Measurements from ENCODE around the gene LRCH4. TPM values are rescaled to one million over a fixed set of nuclear protein-coding genes. Genes with fewer than 3 reads are reported as not detected.
"Not testable (repeated sequence)": the region's sequence is repeated elsewhere in the genome, so short reads cannot be mapped to it uniquely, and the experiment has no call there.

The LRCH4 gene
- total and polyA plus RNA-seq, 2 donors from 2014 or later = 23.2 to 62.9 TPM

DNA sequence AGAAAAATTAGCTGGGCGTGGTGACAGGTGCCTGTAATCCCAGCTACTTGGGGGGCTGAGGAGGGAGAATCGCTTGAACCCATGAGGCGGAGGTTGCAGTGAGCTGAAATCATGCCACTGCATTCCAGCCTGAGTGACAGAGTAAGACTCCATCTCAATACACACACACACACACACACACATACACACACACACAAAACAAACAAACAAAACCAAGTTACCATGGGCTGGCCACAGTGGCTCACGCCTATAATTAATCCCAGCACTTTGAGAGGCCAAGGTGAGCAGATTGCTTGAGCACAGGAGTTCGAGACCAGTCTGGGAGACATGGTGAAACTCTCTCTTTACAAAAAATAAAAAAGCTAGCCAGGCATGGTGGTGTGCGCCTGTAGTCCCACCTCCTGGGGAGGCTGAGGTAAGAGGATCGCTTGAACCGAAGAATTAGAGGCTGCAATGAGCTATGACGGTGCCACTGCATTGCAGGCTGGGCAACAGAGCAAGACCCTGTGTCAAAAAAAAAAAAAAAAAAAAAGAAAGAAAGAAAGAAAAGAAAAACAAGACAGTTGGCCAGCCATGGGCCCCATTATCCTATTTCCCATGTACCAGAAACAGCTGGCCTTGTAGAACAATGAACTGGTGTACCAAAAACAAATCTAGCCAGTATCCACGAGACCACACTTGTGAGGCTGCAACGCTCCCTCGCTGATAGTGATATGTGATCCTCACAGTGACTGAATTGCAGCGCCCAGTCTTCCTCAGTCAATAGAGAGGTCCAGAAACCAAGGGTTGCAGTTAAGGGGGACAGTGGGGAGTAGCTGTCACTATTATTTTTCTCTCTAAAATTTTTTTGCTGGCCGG, 53.5 kb downstream of the LRCH4 start:
- Histone ChIP-seq H3K27ac (ENCODE audit: low read depth in 2 of 2, low read length in 2 of 2) (no peak overlapping the region), H3K4me1 (ENCODE audit: control insufficient read depth in 2 of 3, insufficient read depth in 2 of 3, low read depth in 1 of 3, low read length in 3 of 3) (no peaks in the 10 kb centered on the region), H3K36me3 (ENCODE audit: control insufficient read depth in 2 of 3, insufficient read depth in 3 of 3, low read length in 3 of 3) (no peaks in the 10 kb centered on the region), H3K9me3 (ENCODE audit: control insufficient read depth in 2 of 3, insufficient read depth in 1 of 3, low read length in 3 of 3) (no peaks in the 10 kb centered on the region), H3K27me3 (ENCODE audit: control insufficient read depth, insufficient read depth, low read length) (no peaks in the 10 kb centered on the region), H3K4me3 (ENCODE audit: low read length in 3 of 3) (no peak overlapping the region), H3K9ac (ENCODE audit: low read length in 3 of 3) (no peak overlapping the region)
- intact Hi-C loops (cut with DNase I) = no loop called here
- TF ChIP-seq, protein P1, sequence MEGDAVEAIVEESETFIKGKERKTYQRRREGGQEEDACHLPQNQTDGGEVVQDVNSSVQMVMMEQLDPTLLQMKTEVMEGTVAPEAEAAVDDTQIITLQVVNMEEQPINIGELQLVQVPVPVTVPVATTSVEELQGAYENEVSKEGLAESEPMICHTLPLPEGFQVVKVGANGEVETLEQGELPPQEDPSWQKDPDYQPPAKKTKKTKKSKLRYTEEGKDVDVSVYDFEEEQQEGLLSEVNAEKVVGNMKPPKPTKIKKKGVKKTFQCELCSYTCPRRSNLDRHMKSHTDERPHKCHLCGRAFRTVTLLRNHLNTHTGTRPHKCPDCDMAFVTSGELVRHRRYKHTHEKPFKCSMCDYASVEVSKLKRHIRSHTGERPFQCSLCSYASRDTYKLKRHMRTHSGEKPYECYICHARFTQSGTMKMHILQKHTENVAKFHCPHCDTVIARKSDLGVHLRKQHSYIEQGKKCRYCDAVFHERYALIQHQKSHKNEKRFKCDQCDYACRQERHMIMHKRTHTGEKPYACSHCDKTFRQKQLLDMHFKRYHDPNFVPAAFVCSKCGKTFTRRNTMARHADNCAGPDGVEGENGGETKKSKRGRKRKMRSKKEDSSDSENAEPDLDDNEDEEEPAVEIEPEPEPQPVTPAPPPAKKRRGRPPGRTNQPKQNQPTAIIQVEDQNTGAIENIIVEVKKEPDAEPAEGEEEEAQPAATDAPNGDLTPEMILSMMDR (IDR thresholded peaks at IDR 0.05; ENCODE audit: borderline replicate concordance, extremely low read depth, insufficient read depth) = no peak
- DNase-seq = no peak
- FAIRE-seq = no peak

DNA sequence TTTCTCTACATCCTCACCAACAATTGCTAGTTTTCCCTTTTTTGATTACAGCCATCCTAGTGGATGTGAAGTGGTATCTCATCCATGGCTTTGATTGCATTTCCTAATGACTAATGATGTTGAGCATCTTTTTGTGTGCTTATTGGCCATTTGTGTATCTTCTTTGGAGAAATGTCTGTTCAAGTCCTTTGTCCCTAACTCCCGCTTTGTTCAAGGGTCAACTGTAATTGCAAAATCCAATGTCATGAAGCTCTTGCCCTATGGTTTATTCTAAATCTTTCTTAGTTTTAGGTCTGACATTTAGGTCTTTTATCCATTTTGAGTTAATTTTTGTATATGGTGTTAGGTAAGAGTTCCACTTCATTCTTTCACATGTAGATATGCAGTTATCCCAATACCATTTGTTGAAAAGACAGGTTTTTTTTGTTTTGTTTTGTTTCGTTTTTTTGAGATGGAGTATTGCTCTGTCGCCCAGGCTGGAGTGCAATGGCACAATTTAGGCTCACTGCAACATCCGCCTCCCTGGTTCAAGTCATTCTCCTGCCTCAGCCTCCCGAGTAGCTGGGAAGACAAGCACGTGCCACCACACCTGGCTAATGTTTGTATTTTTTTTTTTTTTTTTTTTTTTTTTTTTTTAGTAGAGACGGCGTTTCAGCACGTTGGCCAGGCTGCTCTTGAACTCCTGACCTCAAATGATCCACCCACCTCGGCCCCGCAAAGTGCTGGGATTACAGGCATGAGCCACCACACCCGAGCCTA, 57.6 kb downstream of the LRCH4 start:
- FAIRE-seq; H3K9me3 ChIP-seq (ENCODE audit: control insufficient read depth in 2 of 3, insufficient read depth in 1 of 3, low read length in 3 of 3); H3K27me3 ChIP-seq (ENCODE audit: control insufficient read depth, insufficient read depth, low read length); intact Hi-C loops (cut with DNase I); H3K4me3 ChIP-seq (ENCODE audit: low read length in 3 of 3); DNase-seq; H3K9ac ChIP-seq (ENCODE audit: low read length in 3 of 3); H3K4me1 ChIP-seq (ENCODE audit: control insufficient read depth in 2 of 3, insufficient read depth in 2 of 3, low read depth in 1 of 3, low read length in 3 of 3); H3K27ac ChIP-seq (ENCODE audit: low read depth in 2 of 2, low read length in 2 of 2); H3K36me3 ChIP-seq (ENCODE audit: control insufficient read depth in 2 of 3, insufficient read depth in 3 of 3, low read length in 3 of 3): not testable (repeated sequence)

Other genes starting within 250 kb of the LRCH4 start
- gene PILRB, start 228.0 kb downstream of the LRCH4 start, total RNA-seq = 76.4 TPM
- 45.0 TPM for gene PILRB, start 228.0 kb downstream of the LRCH4 start, polyA plus RNA-seq (ENCODE audit: insufficient read depth, low read depth, low replicate concordance)
- gene PILRA, start 212.6 kb downstream of the LRCH4 start, total RNA-seq = 18.8 TPM
- 15.4 TPM for gene PILRA, start 212.6 kb downstream of the LRCH4 start, polyA plus RNA-seq (ENCODE audit: insufficient read depth, low read depth, low replicate concordance)
- 3.0 TPM for gene ZCWPW1, start 157.4 kb downstream of the LRCH4 start, total RNA-seq
- gene ZCWPW1, start 157.4 kb downstream of the LRCH4 start, polyA plus RNA-seq (ENCODE audit: insufficient read depth, low read depth, low replicate concordance) = 7.9 TPM
- 47.2 TPM for gene MEPCE, start 156.3 kb downstream of the LRCH4 start, total RNA-seq
- 33.4 TPM for gene MEPCE, start 156.3 kb downstream of the LRCH4 start, polyA plus RNA-seq (ENCODE audit: insufficient read depth, low read depth, low replicate concordance)
- 41.7 TPM for gene PPP1R35, start 149.6 kb downstream of the LRCH4 start, total RNA-seq
- gene PPP1R35, start 149.6 kb downstream of the LRCH4 start, polyA plus RNA-seq (ENCODE audit: insufficient read depth, low read depth, low replicate concordance) = 40.2 TPM
- 0.54 TPM for gene SPACDR, start 121.9 kb downstream of the LRCH4 start, total RNA-seq
- gene SPACDR, start 121.9 kb downstream of the LRCH4 start, polyA plus RNA-seq (ENCODE audit: insufficient read depth, low read depth, low replicate concordance) = not detected
- gene TSC22D4, start 106.9 kb downstream of the LRCH4 start, total RNA-seq = 61.5 TPM
- 67.0 TPM for gene TSC22D4, start 106.9 kb downstream of the LRCH4 start, polyA plus RNA-seq (ENCODE audit: insufficient read depth, low read depth, low replicate concordance)
- gene NYAP1, start 102.2 kb downstream of the LRCH4 start, total RNA-seq = 0.41 TPM
- 0.69 TPM for gene NYAP1, start 102.2 kb downstream of the LRCH4 start, polyA plus RNA-seq (ENCODE audit: insufficient read depth, low read depth, low replicate concordance)
- gene AGFG2, start 46.9 kb downstream of the LRCH4 start, total RNA-seq = 37.3 TPM
- 24.3 TPM for gene AGFG2, start 46.9 kb downstream of the LRCH4 start, polyA plus RNA-seq (ENCODE audit: insufficient read depth, low read depth, low replicate concordance)
- gene SAP25, start 12.2 kb downstream of the LRCH4 start, total RNA-seq = 9.8 TPM
- gene SAP25, start 12.2 kb downstream of the LRCH4 start, polyA plus RNA-seq (ENCODE audit: insufficient read depth, low read depth, low replicate concordance) = 5.7 TPM
- 0.60 TPM for gene FBXO24, start 199 bp upstream of the LRCH4 start, total RNA-seq
- 0.95 TPM for gene FBXO24, start 199 bp upstream of the LRCH4 start, polyA plus RNA-seq (ENCODE audit: insufficient read depth, low read depth, low replicate concordance)
- 51.5 TPM for gene PCOLCE, start 16.2 kb upstream of the LRCH4 start, total RNA-seq
- 42.9 TPM for gene PCOLCE, start 16.2 kb upstream of the LRCH4 start, polyA plus RNA-seq (ENCODE audit: insufficient read depth, low read depth, low replicate concordance)
- gene MOSPD3, start 26.4 kb upstream of the LRCH4 start, total RNA-seq = 18.2 TPM
- gene MOSPD3, start 26.4 kb upstream of the LRCH4 start, polyA plus RNA-seq (ENCODE audit: insufficient read depth, low read depth, low replicate concordance) = 30.6 TPM
- gene TFR2, start 55.4 kb upstream of the LRCH4 start, total RNA-seq = 0.79 TPM
- gene TFR2, start 55.4 kb upstream of the LRCH4 start, polyA plus RNA-seq (ENCODE audit: insufficient read depth, low read depth, low replicate concordance) = 0.22 TPM
- not detected for gene ACTL6B, start 70.3 kb upstream of the LRCH4 start, total RNA-seq
- gene ACTL6B, start 70.3 kb upstream of the LRCH4 start, polyA plus RNA-seq (ENCODE audit: insufficient read depth, low read depth, low replicate concordance) = not detected
- gene GNB2, start 87.6 kb upstream of the LRCH4 start, total RNA-seq = 265 TPM
- gene GNB2, start 87.6 kb upstream of the LRCH4 start, polyA plus RNA-seq (ENCODE audit: insufficient read depth, low read depth, low replicate concordance) = 234 TPM
- 51.3 TPM for gene GIGYF1, start 108.1 kb upstream of the LRCH4 start, total RNA-seq
- 11.6 TPM for gene GIGYF1, start 108.1 kb upstream of the LRCH4 start, polyA plus RNA-seq (ENCODE audit: insufficient read depth, low read depth, low replicate concordance)
- gene POP7, start 120.0 kb upstream of the LRCH4 start, total RNA-seq = 25.7 TPM
- 41.8 TPM for gene POP7, start 120.0 kb upstream of the LRCH4 start, polyA plus RNA-seq (ENCODE audit: insufficient read depth, low read depth, low replicate concordance)
- gene EPO, start 134.3 kb upstream of the LRCH4 start, total RNA-seq = not detected
- gene EPO, start 134.3 kb upstream of the LRCH4 start, polyA plus RNA-seq (ENCODE audit: insufficient read depth, low read depth, low replicate concordance) = not detected
- gene ZAN, start 147.5 kb upstream of the LRCH4 start, total RNA-seq = not detected
- gene ZAN, start 147.5 kb upstream of the LRCH4 start, polyA plus RNA-seq (ENCODE audit: insufficient read depth, low read depth, low replicate concordance) = not detected
- 65.5 TPM for gene EPHB4, start 241.4 kb upstream of the LRCH4 start, total RNA-seq
- 33.2 TPM for gene EPHB4, start 241.4 kb upstream of the LRCH4 start, polyA plus RNA-seq (ENCODE audit: insufficient read depth, low read depth, low replicate concordance)

Data from kidney (tissue), 14 donors.